K562 (cell line): Measurements from ENCODE around the gene COL5A1. TPM values are rescaled to one million over a fixed set of nuclear protein-coding genes. Genes with fewer than 3 reads are reported as not detected.

Experiments
- BACH1 ChIP-seq: fragments of 200-800 bp; sonication (Bioruptor generic); IDR thresholded peaks from 2 replicates; pipeline ENCODE4 v1.6.1; 2016; ENCODE audit warnings: missing genetic modification characterization, missing compliant biosample characterization
- CEBPB ChIP-seq: fragments of 450-650 bp; IDR thresholded peaks from 2 replicates; pipeline ENCODE4 v1.6.1; 2016; ENCODE audit warnings: missing genetic modification characterization, missing compliant biosample characterization
- SP1 ChIP-seq: sonication (generic); formaldehyde crosslinking; IDR thresholded peaks from 2 replicates; pipeline ENCODE4 v1.8.1; 2022; ENCODE audit warnings: mild to moderate bottlenecking, missing genetic modification reagents
- SRSF1 ChIP-seq: fragments of 200-400 bp; formaldehyde crosslinking; IDR thresholded peaks from 2 replicates; pipeline ENCODE4 v1.6.1; 2017; ENCODE audit warnings: mild to moderate bottlenecking, low read depth, low read length, moderate library complexity
- ZBTB49 ChIP-seq: sonication (generic); formaldehyde crosslinking; IDR thresholded peaks from 2 replicates; pipeline ENCODE4 v1.8.0; 2022; ENCODE audit warnings: missing genetic modification reagents, mild to moderate bottlenecking, borderline replicate concordance
- polyA plus RNA-seq, 8 experiments: library from polyadenylated mRNA; depleted of rRNA in 4 of 8; stranded (reverse) in 5 of 8; unstranded in 3 of 8; fragments of >200 nt; fragmentation: Nextera tagmentation in 2 of 8; fragmentation: Illumina TruSeq in 1 of 8; extraction: Ambion mirVana in 2 of 8; extraction: Trizol in 1 of 8; gene quantifications; 2 replicates each; pipeline versions ENCODE4 v1.2.1 to v1.2.3, GENCODE V29; 2011 to 2014; ENCODE audit warnings: inconsistent platforms in 1 of 8, missing spikeins in 1 of 8
- total RNA-seq, 7 experiments: library from RNA; depleted of rRNA in 6 of 7; stranded (reverse); fragments of >200 nt in 6 of 7; fragmentation: Illumina TruSeq in 2 of 7; extraction: Trizol in 2 of 7; gene quantifications; 2 replicates each; pipeline versions ENCODE4 v1.2.1 to v1.2.3, GENCODE V29; 2011 to 2021; ENCODE audit warnings: low replicate concordance in 1 of 7
- TF ChIP-seq, protein P1 (sequence below): fragments of 450-650 bp; IDR thresholded peaks from 2 replicates; pipeline ENCODE4 v1.6.1; 2016; ENCODE audit warnings: mild to moderate bottlenecking, moderate library complexity
- TF ChIP-seq, protein P2 (sequence below): fragments of 250-450 bp; sonication (Bioruptor Pico); IDR thresholded peaks from 2 replicates; pipeline ENCODE4 v1.8.0; 2022; ENCODE audit warnings: moderate library complexity, mild to moderate bottlenecking, inconsistent platforms

Gene COL5A1
- total and polyA plus RNA-seq, 9 of the 15 experiments (the other 6 are each of a cell fraction or from before 2014, with no cell fraction given): under 0.01 to 0.13 (median 0.04) TPM; not detected in 6

DNA sequence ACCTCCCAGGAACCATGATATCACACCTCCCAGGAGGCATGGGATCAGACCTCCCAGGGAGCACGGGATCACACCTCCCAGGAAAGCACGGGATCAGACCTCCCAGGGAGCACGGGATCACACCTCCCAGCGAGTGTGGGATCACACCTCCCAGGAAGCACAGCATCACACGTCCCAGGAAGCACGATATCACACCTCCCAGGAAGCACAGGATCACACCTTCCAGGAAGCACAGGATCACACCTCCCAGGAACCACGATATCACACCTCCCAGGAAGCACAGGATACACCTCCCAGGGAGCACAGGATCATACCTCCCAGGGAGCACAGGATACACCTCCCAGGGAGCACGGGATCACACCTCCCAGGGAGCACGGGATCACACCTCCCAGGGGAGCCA is 209.0 kb downstream of the COL5A1 start (continued):
- TF ChIP-seq, protein P1, sequence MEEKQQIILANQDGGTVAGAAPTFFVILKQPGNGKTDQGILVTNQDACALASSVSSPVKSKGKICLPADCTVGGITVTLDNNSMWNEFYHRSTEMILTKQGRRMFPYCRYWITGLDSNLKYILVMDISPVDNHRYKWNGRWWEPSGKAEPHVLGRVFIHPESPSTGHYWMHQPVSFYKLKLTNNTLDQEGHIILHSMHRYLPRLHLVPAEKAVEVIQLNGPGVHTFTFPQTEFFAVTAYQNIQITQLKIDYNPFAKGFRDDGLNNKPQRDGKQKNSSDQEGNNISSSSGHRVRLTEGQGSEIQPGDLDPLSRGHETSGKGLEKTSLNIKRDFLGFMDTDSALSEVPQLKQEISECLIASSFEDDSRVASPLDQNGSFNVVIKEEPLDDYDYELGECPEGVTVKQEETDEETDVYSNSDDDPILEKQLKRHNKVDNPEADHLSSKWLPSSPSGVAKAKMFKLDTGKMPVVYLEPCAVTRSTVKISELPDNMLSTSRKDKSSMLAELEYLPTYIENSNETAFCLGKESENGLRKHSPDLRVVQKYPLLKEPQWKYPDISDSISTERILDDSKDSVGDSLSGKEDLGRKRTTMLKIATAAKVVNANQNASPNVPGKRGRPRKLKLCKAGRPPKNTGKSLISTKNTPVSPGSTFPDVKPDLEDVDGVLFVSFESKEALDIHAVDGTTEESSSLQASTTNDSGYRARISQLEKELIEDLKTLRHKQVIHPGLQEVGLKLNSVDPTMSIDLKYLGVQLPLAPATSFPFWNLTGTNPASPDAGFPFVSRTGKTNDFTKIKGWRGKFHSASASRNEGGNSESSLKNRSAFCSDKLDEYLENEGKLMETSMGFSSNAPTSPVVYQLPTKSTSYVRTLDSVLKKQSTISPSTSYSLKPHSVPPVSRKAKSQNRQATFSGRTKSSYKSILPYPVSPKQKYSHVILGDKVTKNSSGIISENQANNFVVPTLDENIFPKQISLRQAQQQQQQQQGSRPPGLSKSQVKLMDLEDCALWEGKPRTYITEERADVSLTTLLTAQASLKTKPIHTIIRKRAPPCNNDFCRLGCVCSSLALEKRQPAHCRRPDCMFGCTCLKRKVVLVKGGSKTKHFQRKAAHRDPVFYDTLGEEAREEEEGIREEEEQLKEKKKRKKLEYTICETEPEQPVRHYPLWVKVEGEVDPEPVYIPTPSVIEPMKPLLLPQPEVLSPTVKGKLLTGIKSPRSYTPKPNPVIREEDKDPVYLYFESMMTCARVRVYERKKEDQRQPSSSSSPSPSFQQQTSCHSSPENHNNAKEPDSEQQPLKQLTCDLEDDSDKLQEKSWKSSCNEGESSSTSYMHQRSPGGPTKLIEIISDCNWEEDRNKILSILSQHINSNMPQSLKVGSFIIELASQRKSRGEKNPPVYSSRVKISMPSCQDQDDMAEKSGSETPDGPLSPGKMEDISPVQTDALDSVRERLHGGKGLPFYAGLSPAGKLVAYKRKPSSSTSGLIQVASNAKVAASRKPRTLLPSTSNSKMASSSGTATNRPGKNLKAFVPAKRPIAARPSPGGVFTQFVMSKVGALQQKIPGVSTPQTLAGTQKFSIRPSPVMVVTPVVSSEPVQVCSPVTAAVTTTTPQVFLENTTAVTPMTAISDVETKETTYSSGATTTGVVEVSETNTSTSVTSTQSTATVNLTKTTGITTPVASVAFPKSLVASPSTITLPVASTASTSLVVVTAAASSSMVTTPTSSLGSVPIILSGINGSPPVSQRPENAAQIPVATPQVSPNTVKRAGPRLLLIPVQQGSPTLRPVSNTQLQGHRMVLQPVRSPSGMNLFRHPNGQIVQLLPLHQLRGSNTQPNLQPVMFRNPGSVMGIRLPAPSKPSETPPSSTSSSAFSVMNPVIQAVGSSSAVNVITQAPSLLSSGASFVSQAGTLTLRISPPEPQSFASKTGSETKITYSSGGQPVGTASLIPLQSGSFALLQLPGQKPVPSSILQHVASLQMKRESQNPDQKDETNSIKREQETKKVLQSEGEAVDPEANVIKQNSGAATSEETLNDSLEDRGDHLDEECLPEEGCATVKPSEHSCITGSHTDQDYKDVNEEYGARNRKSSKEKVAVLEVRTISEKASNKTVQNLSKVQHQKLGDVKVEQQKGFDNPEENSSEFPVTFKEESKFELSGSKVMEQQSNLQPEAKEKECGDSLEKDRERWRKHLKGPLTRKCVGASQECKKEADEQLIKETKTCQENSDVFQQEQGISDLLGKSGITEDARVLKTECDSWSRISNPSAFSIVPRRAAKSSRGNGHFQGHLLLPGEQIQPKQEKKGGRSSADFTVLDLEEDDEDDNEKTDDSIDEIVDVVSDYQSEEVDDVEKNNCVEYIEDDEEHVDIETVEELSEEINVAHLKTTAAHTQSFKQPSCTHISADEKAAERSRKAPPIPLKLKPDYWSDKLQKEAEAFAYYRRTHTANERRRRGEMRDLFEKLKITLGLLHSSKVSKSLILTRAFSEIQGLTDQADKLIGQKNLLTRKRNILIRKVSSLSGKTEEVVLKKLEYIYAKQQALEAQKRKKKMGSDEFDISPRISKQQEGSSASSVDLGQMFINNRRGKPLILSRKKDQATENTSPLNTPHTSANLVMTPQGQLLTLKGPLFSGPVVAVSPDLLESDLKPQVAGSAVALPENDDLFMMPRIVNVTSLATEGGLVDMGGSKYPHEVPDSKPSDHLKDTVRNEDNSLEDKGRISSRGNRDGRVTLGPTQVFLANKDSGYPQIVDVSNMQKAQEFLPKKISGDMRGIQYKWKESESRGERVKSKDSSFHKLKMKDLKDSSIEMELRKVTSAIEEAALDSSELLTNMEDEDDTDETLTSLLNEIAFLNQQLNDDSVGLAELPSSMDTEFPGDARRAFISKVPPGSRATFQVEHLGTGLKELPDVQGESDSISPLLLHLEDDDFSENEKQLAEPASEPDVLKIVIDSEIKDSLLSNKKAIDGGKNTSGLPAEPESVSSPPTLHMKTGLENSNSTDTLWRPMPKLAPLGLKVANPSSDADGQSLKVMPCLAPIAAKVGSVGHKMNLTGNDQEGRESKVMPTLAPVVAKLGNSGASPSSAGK: no peak
- TF ChIP-seq, protein P2, sequence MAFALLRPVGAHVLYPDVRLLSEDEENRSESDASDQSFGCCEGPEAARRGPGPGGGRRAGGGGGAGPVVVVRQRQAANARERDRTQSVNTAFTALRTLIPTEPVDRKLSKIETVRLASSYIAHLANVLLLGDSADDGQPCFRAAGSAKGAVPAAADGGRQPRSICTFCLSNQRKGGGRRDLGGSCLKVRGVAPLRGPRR (CRISPR knock-in tag): no peak
- TF ChIP-seq SRSF1 (no peak), BACH1 (no peak), CEBPB (no peak), SP1 (CRISPR knock-in tag) (no peak), ZBTB49 (CRISPR knock-in tag) (no peak)
